Activated naive CD8-positive, alpha-beta T cell (primary cell): ENCODE data around the gene RAB6B.

Experiments used
- H3K27ac Mint-ChIP-seq: one replicate; pipeline ENCODE4 v1.8.0; 2021; ENCODE audit warnings: mixed read lengths
- H3K27me3 Mint-ChIP-seq: one replicate; pipeline ENCODE4 v1.8.0; 2021; ENCODE audit warnings: mixed read lengths
- H3K36me3 Mint-ChIP-seq: one replicate; pipeline ENCODE4 v1.8.0; 2021; ENCODE audit warnings: mixed read lengths
- H3K4me1 Mint-ChIP-seq: one replicate; pipeline ENCODE4 v1.8.0; 2021; ENCODE audit warnings: low read depth, mixed read lengths
- H3K4me3 Mint-ChIP-seq: one replicate; pipeline ENCODE4 v1.8.0; 2021; ENCODE audit warnings: mild to moderate bottlenecking, mixed read lengths
- H3K9me3 Mint-ChIP-seq: one replicate; pipeline ENCODE4 v1.8.0; 2021; ENCODE audit warnings: low read depth, mixed read lengths

Gene RAB6B

DNA sequence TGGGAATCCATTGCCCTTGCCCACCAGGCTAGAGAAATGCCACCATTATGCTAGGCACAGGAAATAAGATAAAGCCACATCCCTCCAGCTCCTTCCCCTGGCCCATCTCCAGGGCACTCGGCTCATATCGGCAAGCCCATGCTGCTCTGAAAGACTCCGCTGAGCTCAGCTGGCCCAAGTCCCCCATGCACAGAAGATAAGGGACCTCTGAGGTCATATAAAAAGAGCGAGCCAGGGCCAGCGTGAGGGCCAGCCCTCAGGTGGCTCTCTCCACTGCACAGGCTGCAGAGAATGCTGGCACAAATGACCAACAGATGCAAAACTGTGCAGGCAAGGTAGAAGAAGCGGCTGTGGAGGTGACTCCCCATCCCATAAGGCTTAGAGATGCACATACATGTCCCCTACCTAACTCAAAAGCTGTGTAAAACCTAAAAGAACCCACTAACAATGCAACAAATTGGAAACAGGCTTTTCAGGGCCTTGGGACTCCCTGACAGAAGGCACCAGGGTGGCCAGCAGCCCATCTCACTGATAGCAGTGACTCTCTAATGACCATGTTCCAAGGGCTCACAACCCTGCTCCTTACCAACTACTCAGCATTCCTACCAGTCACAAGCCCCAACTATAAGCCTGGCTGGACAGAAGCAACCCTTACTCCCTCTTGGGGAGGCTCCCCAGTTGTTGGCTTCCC is 3.0 kb downstream of the RAB6B start:
- Mint-ChIP-seq H3K27ac (no peak overlapping the region), H3K27me3 (peaks cover 22% of the 10 kb centered on the region), H3K4me3 (no peak overlapping the region), H3K4me1 (peaks cover 4% of the 10 kb centered on the region), H3K36me3 (no peaks in the 10 kb centered on the region), H3K9me3 (no peaks in the 10 kb centered on the region)

DNA sequence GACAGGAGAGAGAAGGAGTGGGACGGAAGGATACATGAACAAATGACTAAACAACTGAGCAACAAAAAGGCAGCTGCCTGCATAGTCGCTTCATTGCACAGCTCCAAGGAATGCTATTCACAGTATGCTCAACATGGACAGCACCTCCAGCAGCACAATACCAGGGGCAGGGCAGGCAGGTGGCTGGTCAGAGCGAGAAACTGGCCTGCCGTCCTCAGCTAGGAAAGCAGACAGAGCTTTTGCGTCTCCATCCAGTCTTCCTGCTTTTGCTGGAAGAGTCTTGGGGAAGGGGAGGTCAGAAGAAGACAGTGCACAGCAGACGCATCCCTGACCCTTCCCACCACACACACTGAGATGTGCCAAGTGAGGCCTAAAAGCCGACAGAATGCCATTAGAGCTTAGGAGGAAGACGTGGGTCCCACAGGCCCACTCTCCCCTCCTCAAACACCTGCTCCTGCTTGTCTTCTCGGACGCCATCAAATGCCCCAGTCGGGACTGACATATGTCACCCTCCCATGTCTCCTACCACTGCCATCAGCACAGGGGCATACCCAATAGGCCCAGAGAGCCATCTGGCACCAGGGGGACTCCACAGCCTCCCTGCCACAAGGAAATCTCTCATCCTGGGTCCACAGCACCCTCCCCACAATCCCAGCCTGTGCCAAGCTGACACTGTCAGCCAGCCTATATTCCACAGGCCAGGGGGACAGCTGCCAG is 3.9 kb downstream of the RAB6B start:
- Mint-ChIP-seq H3K27ac (no peak overlapping the region), H3K27me3 (peaks cover 14% of the 10 kb centered on the region), H3K9me3 (no peaks in the 10 kb centered on the region), H3K36me3 (no peaks in the 10 kb centered on the region), H3K4me3 (no peak overlapping the region), H3K4me1 (peaks cover 2% of the 10 kb centered on the region)

GRCh38 chr3:133890972-133891644 is 4.6 kb downstream of the RAB6B start:
- H3K4me1 Mint-ChIP-seq = peaks cover 2% of the 10 kb centered on the region
- H3K27me3 Mint-ChIP-seq = peaks cover 11% of the 10 kb centered on the region
- no peaks in the 10 kb centered on the region for H3K36me3 Mint-ChIP-seq
- H3K4me3 Mint-ChIP-seq = no peak overlapping the region
- H3K9me3 Mint-ChIP-seq = no peaks in the 10 kb centered on the region
- H3K27ac Mint-ChIP-seq = no peak overlapping the region

- H3K27ac Mint-ChIP-seq = no peak overlapping the region
- H3K36me3 Mint-ChIP-seq = no peaks in the 10 kb centered on the region
- no peaks in the 10 kb centered on the region for H3K4me1 Mint-ChIP-seq
- H3K4me3 Mint-ChIP-seq = no peak overlapping the region
- H3K27me3 Mint-ChIP-seq = peaks cover 9% of the 10 kb centered on the region
- no peaks in the 10 kb centered on the region for H3K9me3 Mint-ChIP-seq
Measured at GRCh38 chr3:133890037-133890436, 5.6 kb downstream of the RAB6B start.

DNA sequence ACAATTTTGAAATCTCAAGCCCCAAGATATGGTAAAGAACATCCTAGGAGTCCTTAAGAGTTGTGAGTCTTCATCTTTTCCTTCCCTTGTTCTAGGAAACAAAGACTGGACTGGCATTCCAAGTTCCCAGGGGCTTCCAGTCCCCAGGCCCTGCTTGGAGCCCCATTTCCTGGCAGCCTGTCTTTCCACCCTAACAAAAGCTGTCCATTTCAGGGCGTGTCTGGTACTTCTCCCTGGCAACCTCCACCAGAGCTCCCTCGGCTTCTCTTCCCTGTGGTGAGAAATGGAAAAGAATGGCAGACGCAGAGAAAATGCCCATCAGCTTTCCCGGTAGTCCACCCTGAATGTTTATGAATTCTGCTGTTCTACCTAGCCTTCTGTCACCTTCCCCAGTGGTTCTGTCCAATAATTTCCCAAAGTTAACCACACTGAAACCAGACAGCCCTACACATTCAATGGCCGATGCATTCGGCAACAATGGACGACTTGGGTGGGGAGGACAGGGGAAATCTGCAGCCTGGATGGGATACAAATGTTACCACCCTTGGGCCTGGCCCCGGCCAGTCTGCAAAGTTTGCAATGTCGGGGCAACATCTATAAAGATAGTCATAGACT is 6.8 kb downstream of the RAB6B start:
- Mint-ChIP-seq H3K9me3 (no peaks in the 10 kb centered on the region), H3K36me3 (no peaks in the 10 kb centered on the region), H3K27ac (no peak overlapping the region), H3K4me3 (no peak overlapping the region), H3K4me1 (no peaks in the 10 kb centered on the region), H3K27me3 (peaks cover 9% of the 10 kb centered on the region)

GRCh38 chr3:133887803-133888703 is 7.6 kb downstream of the RAB6B start:
- no peak overlapping the region for H3K4me3 Mint-ChIP-seq
- no peaks in the 10 kb centered on the region for H3K4me1 Mint-ChIP-seq
- H3K36me3 Mint-ChIP-seq = no peaks in the 10 kb centered on the region
- no peak overlapping the region for H3K27ac Mint-ChIP-seq
- H3K9me3 Mint-ChIP-seq = no peaks in the 10 kb centered on the region
- peaks cover 5% of the 10 kb centered on the region for H3K27me3 Mint-ChIP-seq

GRCh38 chr3:133887074-133887802 is 8.4 kb downstream of the RAB6B start:
- H3K4me3 Mint-ChIP-seq = no peak overlapping the region
- no peak overlapping the region for H3K27ac Mint-ChIP-seq
- H3K9me3 Mint-ChIP-seq = no peaks in the 10 kb centered on the region
- no peaks in the 10 kb centered on the region for H3K36me3 Mint-ChIP-seq
- peaks cover 2% of the 10 kb centered on the region for H3K4me1 Mint-ChIP-seq
- H3K27me3 Mint-ChIP-seq = peaks cover 2% of the 10 kb centered on the region

GRCh38 chr3:133886031-133886722 is 9.5 kb downstream of the RAB6B start:
- H3K4me1 Mint-ChIP-seq = peaks cover 10% of the 10 kb centered on the region
- no peak overlapping the region for H3K27ac Mint-ChIP-seq
- peaks cover 2% of the 10 kb centered on the region for H3K27me3 Mint-ChIP-seq
- no peaks in the 10 kb centered on the region for H3K36me3 Mint-ChIP-seq
- no peak overlapping the region for H3K4me3 Mint-ChIP-seq
- no peaks in the 10 kb centered on the region for H3K9me3 Mint-ChIP-seq

DNA sequence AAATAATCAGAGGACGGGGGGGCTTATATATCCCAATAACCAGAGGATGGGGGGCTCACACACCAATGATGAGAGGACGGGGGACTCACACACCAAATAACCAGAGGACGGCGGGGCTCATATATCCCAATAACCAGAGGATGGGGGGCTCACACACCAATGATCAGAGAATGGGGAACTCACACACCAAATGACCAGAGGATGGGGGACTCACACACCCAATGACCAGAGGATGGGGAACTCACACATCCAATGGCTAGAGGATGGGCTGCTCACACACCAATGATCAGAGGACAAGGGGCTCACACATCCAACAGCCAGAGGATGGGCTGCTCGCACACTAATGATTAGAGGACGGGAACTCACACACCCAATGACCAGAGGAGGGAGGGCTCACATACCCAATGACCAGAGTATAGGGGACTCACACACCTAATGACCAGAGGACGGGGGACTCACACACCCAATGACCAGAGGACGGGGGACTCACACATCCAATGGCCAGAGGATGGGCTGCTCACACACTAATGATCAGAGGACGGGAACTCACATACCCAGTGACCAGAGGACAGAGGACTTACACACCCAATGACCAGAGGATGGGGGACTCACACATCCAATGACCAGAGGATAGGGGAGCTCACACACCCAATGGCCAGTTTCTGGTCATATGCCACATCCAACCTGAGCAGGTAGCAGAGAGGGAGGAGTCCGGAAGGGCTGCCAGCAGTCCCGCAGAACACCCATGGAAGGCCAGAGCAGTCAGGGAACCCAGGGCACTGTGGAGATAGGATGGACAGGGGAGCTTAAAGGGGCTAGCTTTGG is 10.6 kb downstream of the RAB6B start:
- no peaks in the 10 kb centered on the region for H3K27me3 Mint-ChIP-seq
- H3K9me3 Mint-ChIP-seq = no peaks in the 10 kb centered on the region
- H3K4me1 Mint-ChIP-seq = peaks cover 10% of the 10 kb centered on the region
- peaks cover under 1% of the 10 kb centered on the region for H3K36me3 Mint-ChIP-seq
- H3K4me3 Mint-ChIP-seq = no peak overlapping the region
- no peak overlapping the region for H3K27ac Mint-ChIP-seq

GRCh38 chr3:133884054-133884886 is 11.4 kb downstream of the RAB6B start:
- Mint-ChIP-seq H3K36me3 (peaks cover 4% of the 10 kb centered on the region), H3K4me1 (peaks cover 10% of the 10 kb centered on the region), H3K9me3 (no peaks in the 10 kb centered on the region), H3K4me3 (no peak overlapping the region), H3K27ac (no peak overlapping the region), H3K27me3 (no peaks in the 10 kb centered on the region)

DNA sequence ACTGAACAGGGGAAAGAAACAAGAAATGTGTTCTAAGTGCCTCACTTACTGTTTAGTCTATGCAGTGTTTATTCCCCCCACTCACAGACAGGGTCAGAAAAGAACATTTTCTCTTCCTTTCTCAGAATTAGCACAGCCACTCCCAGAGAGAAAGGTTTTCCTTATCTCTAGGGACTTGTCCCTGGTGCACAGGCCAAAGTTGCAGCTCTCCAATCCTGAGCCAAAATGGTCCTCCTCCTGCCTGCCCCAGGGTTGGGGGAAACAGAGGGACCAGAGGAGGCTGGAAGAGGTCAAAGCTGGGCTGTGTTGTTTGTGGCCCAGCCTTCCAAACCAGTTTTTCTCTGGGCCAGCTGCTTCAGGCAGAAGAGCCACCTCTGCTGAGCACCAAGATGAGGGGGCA is 12.0 kb downstream of the RAB6B start:
- H3K27ac Mint-ChIP-seq = no peak overlapping the region
- H3K9me3 Mint-ChIP-seq = peaks cover 3% of the 10 kb centered on the region
- H3K36me3 Mint-ChIP-seq = peaks cover 4% of the 10 kb centered on the region
- H3K4me3 Mint-ChIP-seq = no peak overlapping the region
- H3K27me3 Mint-ChIP-seq = no peaks in the 10 kb centered on the region
- peaks cover 10% of the 10 kb centered on the region for H3K4me1 Mint-ChIP-seq

- no peak overlapping the region for H3K27ac Mint-ChIP-seq
- no peaks in the 10 kb centered on the region for H3K27me3 Mint-ChIP-seq
- H3K4me3 Mint-ChIP-seq = no peak overlapping the region
- H3K9me3 Mint-ChIP-seq = peaks cover 8% of the 10 kb centered on the region
- peaks cover 6% of the 10 kb centered on the region for H3K36me3 Mint-ChIP-seq
- peaks cover 10% of the 10 kb centered on the region for H3K4me1 Mint-ChIP-seq
Measured at GRCh38 chr3:133882986-133883586, 12.6 kb downstream of the RAB6B start.
